ENCODE results near the gene USP32. TPM values are rescaled to one million over a fixed set of nuclear protein-coding genes. Genes with fewer than 3 reads are reported as not detected.

USP32 gene
- total and polyA plus RNA-seq, 7 experiments from 2014 or later, result 6.6 to 58.1 (median 35.2) TPM

DNA sequence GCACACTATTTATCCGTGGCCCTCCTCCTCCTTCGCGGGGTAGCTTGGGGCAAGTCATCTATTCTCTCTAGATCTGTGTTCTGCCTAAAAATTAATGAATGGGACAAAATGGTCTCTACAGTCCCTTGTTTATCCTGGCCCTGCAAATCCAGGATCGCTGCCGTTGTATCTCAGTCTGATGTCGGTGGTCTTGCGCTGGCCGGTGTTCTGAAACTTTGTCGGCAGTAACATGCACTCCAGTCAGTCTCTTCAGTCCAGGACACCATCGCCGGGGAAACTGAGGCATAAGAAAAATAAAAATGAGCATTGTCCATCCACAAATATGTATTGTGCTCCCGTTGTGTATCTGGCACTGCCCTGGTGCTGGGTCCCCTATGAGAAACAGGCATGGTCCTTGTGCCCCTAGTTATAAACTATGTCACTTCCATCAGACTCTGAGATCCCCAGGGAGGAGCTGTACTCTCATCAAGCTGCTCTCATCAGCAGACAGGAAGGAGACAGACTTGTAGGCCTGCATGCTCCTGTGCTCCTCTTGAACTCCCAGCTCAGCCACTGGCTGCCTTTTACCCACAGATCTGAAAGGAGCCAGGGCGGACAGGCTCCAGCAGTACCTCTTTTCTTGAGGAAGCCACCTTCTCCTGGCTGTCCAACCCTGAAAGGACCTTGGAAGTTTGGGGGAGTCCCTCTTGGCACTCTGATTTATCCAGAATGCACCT, 255.8 kb downstream of the USP32 start:
- Histone ChIP-seq H3K27ac (ENCODE audit: low read depth, low read length) (no peak overlapping the region), H3K4me1 (ENCODE audit: control insufficient read depth in 2 of 2, insufficient read depth in 2 of 2, low read length in 2 of 2) (peaks cover 3 to 12% of the 10 kb centered on the region in 2 donors), H3K9me3 (ENCODE audit: control insufficient read depth in 2 of 3, low read length in 3 of 3) (no peaks in the 10 kb centered on the region), H3K4me3 (ENCODE audit: low read length) (peak overlapping the region; percentile 71), H3K36me3 (ENCODE audit: control insufficient read depth in 2 of 3, insufficient read depth in 3 of 3, low read length in 3 of 3) (peaks cover 0 to 3% (median 0%) of the 10 kb centered on the region in 3 experiments), H3K27me3 (ENCODE audit: control insufficient read depth in 2 of 2, insufficient read depth in 2 of 2, low read length in 2 of 2) (peaks cover 3 to 19% of the 10 kb centered on the region in 2 donors)
- peaks cover 18 to 41% (median 34%) of the 10 kb centered on the region in 7 donors for H3K4me1 Mint-ChIP-seq
- H3K9me3 Mint-ChIP-seq, result peaks cover 0 to 2% (median 0%) of the 10 kb centered on the region in 11 donors
- CTCF ChIA-PET, result interaction anchor here (1.9 kb wide), 1 partner anchor 12 kb away, joined by 4 read pairs; no protein-coding TSS in a partner anchor
- peak overlapping the region in 5 of 9 donors; percentile 28 to 87 (median 76) for H3K27ac Mint-ChIP-seq
- DNase-seq (no peak), ATAC-seq (no peak)
- H3K4me3 Mint-ChIP-seq, result peak overlapping the region; percentile 90 to 98 (median 96)
- H3K27me3 Mint-ChIP-seq, result peaks cover 21 to 49% (median 37%) of the 10 kb centered on the region in 5 donors
- POLR2A ChIA-PET, result interaction anchor here (0.6 to 1.1 kb wide), 2 partner anchors 58 to 502 kb away, joined by 3 read pairs; partner anchors contain the start of gene HEATR6
- peaks cover 0 to 14% (median 8%) of the 10 kb centered on the region in 5 donors for H3K36me3 Mint-ChIP-seq
- intact Hi-C loops (cut with micrococcal nuclease), result loop anchor here in 1 of 2 donors (10.0 kb wide), 2 partner anchors 389 to 469 kb away; partner anchors contain the start of genes APPBP2 and PPM1D

GRCh38 chr17:60135151-60135950, 256.6 kb downstream of the USP32 start:
- POLR2A ChIA-PET, result interaction anchor here (0.6 kb wide), 1 partner anchor 502 kb away, joined by 3 read pairs; no protein-coding TSS in a partner anchor
- H3K9me3 ChIP-seq (ENCODE audit: control insufficient read depth in 2 of 3, low read length in 3 of 3), result no peaks in the 10 kb centered on the region
- Mint-ChIP-seq H3K9me3 (peaks cover 0 to 2% (median 0%) of the 10 kb centered on the region in 11 donors), H3K27me3 (peaks cover 14 to 42% (median 29%) of the 10 kb centered on the region in 5 donors), H3K4me1 (peaks cover 18 to 36% (median 34%) of the 10 kb centered on the region in 7 donors), H3K27ac (peak overlapping the region; percentile 12 to 93 (median 72)), H3K4me3 (peak overlapping the region; percentile 90 to 98 (median 96)), H3K36me3 (peaks cover 3 to 14% (median 8%) of the 10 kb centered on the region in 5 donors)
- CTCF ChIA-PET, result interaction anchor here (1.9 kb wide), 1 partner anchor 13 kb away, joined by 4 read pairs; no protein-coding TSS in a partner anchor
- DNase-seq (peak; percentile 52 to 85 (median 67)), ATAC-seq (peak; percentile 93)
- peak overlapping the region; percentile 71 for H3K4me3 ChIP-seq (ENCODE audit: low read length)
- H3K4me1 ChIP-seq (ENCODE audit: control insufficient read depth in 2 of 2, insufficient read depth in 2 of 2, low read length in 2 of 2), result peaks cover 3 to 12% of the 10 kb centered on the region in 2 donors
- intact Hi-C loops (cut with micrococcal nuclease), result loop anchor here in 1 of 2 donors (10.0 kb wide), 2 partner anchors 389 to 469 kb away; partner anchors contain the start of genes APPBP2 and PPM1D
- H3K27ac ChIP-seq (ENCODE audit: low read depth, low read length), result peak overlapping the region; percentile 47
- peaks cover 3 to 12% of the 10 kb centered on the region in 2 donors for H3K27me3 ChIP-seq (ENCODE audit: control insufficient read depth in 2 of 2, insufficient read depth in 2 of 2, low read length in 2 of 2)
- H3K36me3 ChIP-seq (ENCODE audit: control insufficient read depth in 2 of 3, insufficient read depth in 3 of 3, low read length in 3 of 3), result peaks cover 0 to 3% (median 0%) of the 10 kb centered on the region in 3 experiments

- peak overlapping the region; percentile 71 for H3K4me3 ChIP-seq (ENCODE audit: low read length)
- no peaks in the 10 kb centered on the region for H3K9me3 ChIP-seq (ENCODE audit: control insufficient read depth in 2 of 3, low read length in 3 of 3)
- CTCF ChIA-PET, result no interaction called here
- peaks cover 4 to 14% (median 8%) of the 10 kb centered on the region in 5 donors for H3K36me3 Mint-ChIP-seq
- H3K27me3 Mint-ChIP-seq, result peaks cover 7 to 34% (median 23%) of the 10 kb centered on the region in 5 donors
- ATAC-seq (peak; percentile 24), DNase-seq (peak in 7 of 9 donors; percentile 31 to 52 (median 41))
- POLR2A ChIA-PET, result no interaction called here
- H3K36me3 ChIP-seq (ENCODE audit: control insufficient read depth in 2 of 3, insufficient read depth in 3 of 3, low read length in 3 of 3), result peaks cover 0 to 3% (median 0%) of the 10 kb centered on the region in 3 experiments
- H3K4me1 Mint-ChIP-seq, result peaks cover 18 to 31% (median 28%) of the 10 kb centered on the region in 7 donors
- peaks cover 3 to 12% of the 10 kb centered on the region in 2 donors for H3K4me1 ChIP-seq (ENCODE audit: control insufficient read depth in 2 of 2, insufficient read depth in 2 of 2, low read length in 2 of 2)
- intact Hi-C loops (cut with micrococcal nuclease), result loop anchor here in 1 of 2 donors (10.0 kb wide), 2 partner anchors 390 to 470 kb away; partner anchors contain the start of genes APPBP2 and PPM1D
- peak overlapping the region; percentile 90 to 98 (median 96) for H3K4me3 Mint-ChIP-seq
- H3K27ac ChIP-seq (ENCODE audit: low read depth, low read length), result peak overlapping the region; percentile 47
- H3K27me3 ChIP-seq (ENCODE audit: control insufficient read depth in 2 of 2, insufficient read depth in 2 of 2, low read length in 2 of 2), result peaks cover 0 to 4% of the 10 kb centered on the region in 2 donors
- peak overlapping the region; percentile 12 to 93 (median 72) for H3K27ac Mint-ChIP-seq
- H3K9me3 Mint-ChIP-seq, result peaks cover 0 to 2% (median 0%) of the 10 kb centered on the region in 11 donors
These were observed 257.4 kb downstream of the USP32 start for GRCh38 chr17:60134396-60135150.

GRCh38 chr17:60130466-60130865, 261.5 kb downstream of the USP32 start:
- H3K4me3 Mint-ChIP-seq, result no peak overlapping the region
- Histone ChIP-seq H3K4me1 (ENCODE audit: control insufficient read depth in 2 of 2, insufficient read depth in 2 of 2, low read length in 2 of 2) (peaks cover 3 to 7% of the 10 kb centered on the region in 2 donors), H3K4me3 (ENCODE audit: low read length) (no peak overlapping the region), H3K27me3 (ENCODE audit: control insufficient read depth in 2 of 2, insufficient read depth in 2 of 2, low read length in 2 of 2) (no peaks in the 10 kb centered on the region), H3K27ac (ENCODE audit: low read depth, low read length) (no peak overlapping the region), H3K36me3 (ENCODE audit: control insufficient read depth in 2 of 3, insufficient read depth in 3 of 3, low read length in 3 of 3) (peaks cover 0 to 3% (median 0%) of the 10 kb centered on the region in 3 experiments), H3K9me3 (ENCODE audit: control insufficient read depth in 2 of 3, low read length in 3 of 3) (no peaks in the 10 kb centered on the region)
- peaks cover 0 to 11% (median 5%) of the 10 kb centered on the region in 5 donors for H3K27me3 Mint-ChIP-seq
- peaks cover 18 to 23% (median 22%) of the 10 kb centered on the region in 7 donors for H3K4me1 Mint-ChIP-seq
- intact Hi-C loops (cut with micrococcal nuclease), result loop anchor here in 1 of 2 donors (10.0 kb wide), 2 partner anchors 394 to 474 kb away; partner anchors contain the start of genes APPBP2 and PPM1D
- peaks cover 4 to 14% (median 8%) of the 10 kb centered on the region in 5 donors for H3K36me3 Mint-ChIP-seq
- DNase-seq (no peak), ATAC-seq (no peak)
- H3K9me3 Mint-ChIP-seq, result peaks cover 0 to 1% (median 0%) of the 10 kb centered on the region in 11 donors
- H3K27ac Mint-ChIP-seq, result no peak overlapping the region
- CTCF ChIA-PET, result no interaction called here
- POLR2A ChIA-PET, result no interaction called here

DNA sequence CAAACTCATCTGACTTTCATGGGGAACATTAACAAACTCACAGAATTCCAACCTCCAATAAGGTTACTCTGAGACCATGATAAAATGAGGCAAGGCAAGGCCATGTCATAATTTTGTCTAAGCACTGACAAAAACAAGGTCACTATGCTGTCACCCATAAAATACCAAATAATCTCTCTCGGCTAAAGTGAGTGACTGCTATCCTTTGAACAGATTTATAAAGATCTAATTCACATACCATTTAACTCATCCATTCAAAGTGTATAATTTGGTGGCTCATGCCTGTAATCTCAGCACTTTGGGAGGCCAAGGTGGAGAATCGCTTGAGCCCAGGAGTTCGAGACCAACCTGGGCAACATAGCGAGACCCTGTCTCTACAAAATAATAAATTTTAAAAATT, 262.8 kb downstream of the USP32 start:
- DNase-seq, result no peak
- Mint-ChIP-seq H3K9me3 (peaks cover 0 to 1% (median 0%) of the 10 kb centered on the region in 11 donors), H3K36me3 (peaks cover 4 to 14% (median 8%) of the 10 kb centered on the region in 5 donors), H3K27me3 (peaks cover 0 to 8% (median 0%) of the 10 kb centered on the region in 5 donors), H3K27ac (no peak overlapping the region), H3K4me1 (peaks cover 5 to 12% (median 9%) of the 10 kb centered on the region in 7 donors), H3K4me3 (no peak overlapping the region)
- no peaks in the 10 kb centered on the region for H3K4me1 ChIP-seq (ENCODE audit: control insufficient read depth in 2 of 2, insufficient read depth in 2 of 2, low read length in 2 of 2)
- CTCF ChIA-PET, result interaction anchor here (0.6 kb wide), 1 partner anchor 374 kb away, joined by 3 read pairs; no protein-coding TSS in a partner anchor
- no peak overlapping the region for H3K4me3 ChIP-seq (ENCODE audit: low read length)
- no peaks in the 10 kb centered on the region for H3K9me3 ChIP-seq (ENCODE audit: control insufficient read depth in 2 of 3, low read length in 3 of 3)
- no peaks in the 10 kb centered on the region for H3K27me3 ChIP-seq (ENCODE audit: control insufficient read depth in 2 of 2, insufficient read depth in 2 of 2, low read length in 2 of 2)
- peaks cover 0 to 3% (median 0%) of the 10 kb centered on the region in 3 experiments for H3K36me3 ChIP-seq (ENCODE audit: control insufficient read depth in 2 of 3, insufficient read depth in 3 of 3, low read length in 3 of 3)
- H3K27ac ChIP-seq (ENCODE audit: low read depth, low read length), result no peak overlapping the region
- POLR2A ChIA-PET, result no interaction called here
- intact Hi-C loops (cut with micrococcal nuclease), result no loop called here
- ATAC-seq, result no peak
